GM23338 (cell line): ENCODE data around the gene PLD6. TPM values are rescaled to one million over a fixed set of nuclear protein-coding genes. Genes with fewer than 3 reads are reported as not detected.

Source experiments
- ATAC-seq: fragments of 200-7000 bp; cut with Tn5 transposase; 3 replicates; pipeline ENCODE4 v1.9.1; 2020
- DNase-seq: peaks from one replicate; pipeline ENCODE4 v3.0.0-alpha.2; 2015; ENCODE audit warnings: low spot score
- H2AFZ ChIP-seq: fragments of 200-600 bp; sonication (generic); 2 replicates; pipeline ENCODE4 v1.8.0; 2016; ENCODE audit warnings: antibody characterized with exemption, mild to moderate bottlenecking, moderate library complexity
- H3F3A ChIP-seq: fragments of 200-600 bp; sonication (generic); replicated peaks from 2 replicates; pipeline ENCODE4 v1.8.0; 2017; ENCODE audit warnings: antibody characterized with exemption, mixed run types, low read depth
- H3K27ac ChIP-seq: fragments of 200-600 bp; sonication (generic); 2 replicates; pipeline ENCODE4 v1.6.1; 2016; ENCODE audit warnings: low read depth
- H3K27me3 ChIP-seq: fragments of 200-600 bp; sonication (generic); 2 replicates; pipeline ENCODE4 v1.8.0; 2016; ENCODE audit warnings: mild to moderate bottlenecking, mixed run types, moderate library complexity; ENCODE audit not compliant: insufficient read depth
- H3K36me3 ChIP-seq: fragments of 200-600 bp; sonication (generic); 2 replicates; pipeline ENCODE4 v1.8.0; 2016; ENCODE audit warnings: mild to moderate bottlenecking; ENCODE audit not compliant: insufficient read depth
- H3K4me1 ChIP-seq: fragments of 200-600 bp; sonication (generic); 2 replicates; pipeline ENCODE4 v1.8.0; 2016; ENCODE audit warnings: mild to moderate bottlenecking, moderate library complexity; ENCODE audit not compliant: insufficient read depth
- H3K4me2 ChIP-seq: fragments of 200-600 bp; sonication (generic); 2 replicates; pipeline ENCODE4 v1.7.1; 2017; ENCODE audit warnings: mixed run types
- H3K4me3 ChIP-seq: fragments of 200-600 bp; sonication (generic); 2 replicates; pipeline ENCODE4 v1.6.1; 2016; ENCODE audit warnings: mixed run types
- H3K79me2 ChIP-seq: fragments of 200-600 bp; sonication (generic); replicated peaks from 2 replicates; pipeline ENCODE4 v1.8.0; 2017; ENCODE audit warnings: mild to moderate bottlenecking; ENCODE audit not compliant: insufficient read depth
- H3K9me2 ChIP-seq: fragments of 200-600 bp; sonication (generic); 2 replicates; pipeline ENCODE4 v1.8.0; 2017; ENCODE audit not compliant: insufficient read depth
- H4K20me1 ChIP-seq: fragments of 200-600 bp; sonication (generic); replicated peaks from 2 replicates; pipeline ENCODE4 v1.8.0; 2017; ENCODE audit warnings: mild to moderate bottlenecking; ENCODE audit not compliant: insufficient read depth
- H3K27ac Mint-ChIP-seq: 2 replicates; pipeline ENCODE4 v1.8.0; 2020; ENCODE audit warnings: inconsistent platforms, mild to moderate bottlenecking, moderate library complexity, mixed read lengths
- H3K27me3 Mint-ChIP-seq: 3 replicates; pipeline ENCODE4 v1.8.0; 2022; ENCODE audit warnings: low read depth, mild to moderate bottlenecking, moderate library complexity, mixed read lengths, inconsistent platforms; ENCODE audit not compliant: insufficient read depth, poor library complexity
- H3K36me3 Mint-ChIP-seq: 3 replicates; pipeline ENCODE4 v1.8.0; 2021; ENCODE audit warnings: low read depth, mild to moderate bottlenecking, inconsistent platforms, moderate library complexity, mixed read lengths
- H3K4me1 Mint-ChIP-seq: 3 replicates; pipeline ENCODE4 v1.8.0; 2020; ENCODE audit warnings: mild to moderate bottlenecking, inconsistent platforms, mixed read lengths
- H3K4me3 Mint-ChIP-seq: 3 replicates; pipeline ENCODE4 v1.8.0; 2021; ENCODE audit warnings: moderate library complexity, mild to moderate bottlenecking, inconsistent platforms, mixed read lengths
- H3K9me3 Mint-ChIP-seq: 3 replicates; pipeline ENCODE4 v1.8.0; 2020; ENCODE audit warnings: moderate library complexity, mild to moderate bottlenecking, inconsistent platforms, mixed read lengths
- CREB1 ChIP-seq: fragments of 250-450 bp; sonication (Bioruptor Pico); IDR thresholded peaks from 2 replicates; pipeline ENCODE4 v1.5.0; 2020; ENCODE audit warnings: low read depth, mild to moderate bottlenecking, moderate library complexity
- CTCF ChIP-seq, 2 experiments: fragments of 200-600 bp in 1 of 2; sonication (generic) in 1 of 2; conservative IDR thresholded peaks; 2 replicates each; pipeline versions ENCODE4 v1.5.1 to v1.6.1; 2016 to 2017; ENCODE audit warnings: antibody characterized with exemption in 2 of 2, low read depth in 2 of 2, mild to moderate bottlenecking in 2 of 2, moderate library complexity in 1 of 2
- ETS1 ChIP-seq: IDR thresholded peaks from 2 replicates; pipeline ENCODE4 v1.6.1; 2016; ENCODE audit warnings: antibody characterized with exemption
- EZH2 ChIP-seq: fragments of 200-600 bp; sonication (generic); IDR thresholded peaks from one replicate; pipeline ENCODE4 v1.8.0; 2017; ENCODE audit warnings: antibody characterized with exemption, mild to moderate bottlenecking, low read depth; ENCODE audit not compliant: unreplicated experiment
- EZH2phosphoT487 ChIP-seq: fragments of 200-600 bp; sonication (generic); IDR thresholded peaks from one replicate; pipeline ENCODE4 v1.8.1; 2018; ENCODE audit warnings: antibody characterized with exemption; ENCODE audit not compliant: unreplicated experiment
- JUNB ChIP-seq: IDR thresholded peaks from one replicate; pipeline ENCODE4 v1.6.1; 2016; ENCODE audit warnings: antibody characterized with exemption; ENCODE audit not compliant: unreplicated experiment
- NANOG ChIP-seq: IDR thresholded peaks from 2 replicates; pipeline ENCODE4 v1.6.1; 2016; ENCODE audit warnings: antibody characterized with exemption, borderline replicate concordance
- POLR2AphosphoS5 ChIP-seq: IDR thresholded peaks from 2 replicates; pipeline ENCODE4 v1.6.1; 2016; ENCODE audit warnings: antibody characterized with exemption, low read depth
- REST ChIP-seq: IDR thresholded peaks from one replicate; pipeline ENCODE4 v1.6.1; 2018; ENCODE audit warnings: antibody characterized with exemption; ENCODE audit not compliant: unreplicated experiment
- STAT1 ChIP-seq: IDR thresholded peaks from one replicate; pipeline ENCODE4 v1.6.1; 2016; ENCODE audit warnings: antibody characterized with exemption; ENCODE audit not compliant: unreplicated experiment
- ZNF114 ChIP-seq: fragments of 250-450 bp; sonication (Bioruptor Pico); IDR thresholded peaks from 2 replicates; pipeline ENCODE4 v1.5.0; 2020; ENCODE audit warnings: mild to moderate bottlenecking, moderate library complexity
- ZNF331 ChIP-seq: fragments of 250-450 bp; sonication (Bioruptor Pico); IDR thresholded peaks from 2 replicates; pipeline ENCODE4 v1.5.0; 2020; ENCODE audit warnings: low read depth, mild to moderate bottlenecking, moderate library complexity
- ZNF462 ChIP-seq: fragments of 250-450 bp; sonication (Bioruptor Pico); IDR thresholded peaks from 2 replicates; pipeline ENCODE4 v1.5.0; 2020; ENCODE audit warnings: mild to moderate bottlenecking, moderate library complexity
- polyA plus RNA-seq: library from polyadenylated mRNA; unstranded; fragments of >200 nt; fragmentation: Nextera tagmentation; extraction: Ambion mirVana; gene quantifications from 2 replicates; pipeline ENCODE4 v1.2.1, GENCODE V29; 2016
- total RNA-seq: library from RNA; depleted of rRNA; stranded (reverse); fragments of >200 nt; shearing (Covaris generic); gene quantifications from 2 replicates; pipeline ENCODE4 v1.2.3, GENCODE V29; 2014

The PLD6 gene
- total and polyA plus RNA-seq, 2 experiments from 2014 or later = not detected

- TF ChIP-seq NANOG = no peak
- no peak for TF ChIP-seq CTCF (conservative IDR thresholded peaks at IDR 0.05; ENCODE audit: low read depth in 2 of 2)
- no peak for TF ChIP-seq ZNF331 (CRISPR knock-in tag)
- no peak for TF ChIP-seq STAT1
Measured at GRCh38 chr17:17207998-17208397, 1.9 kb upstream of the PLD6 start (continued).

- no peak overlapping the region for H2AFZ ChIP-seq
- TF ChIP-seq ZNF114 (no peak), ETS1 (no peak), CREB1 (CRISPR knock-in tag) (no peak), ZNF462 (no peak), REST (no peak), EZH2phosphoT487 (no peak), ZNF331 (CRISPR knock-in tag) (no peak), STAT1 (no peak), JUNB (no peak), POLR2AphosphoS5 (no peak), EZH2 (no peak), NANOG (no peak)
Measured at GRCh38 chr17:17206913-17207335, 791 bp upstream of the PLD6 start.

More at GRCh38 chr17:17206913-17207335, 791 bp upstream of the PLD6 start:
- H3K36me3 Mint-ChIP-seq = no peaks in the 10 kb centered on the region; the same call in 2 of the 3 replicates
- DNase-seq (no peak), ATAC-seq (no peak)
- H3K9me3 Mint-ChIP-seq = no peaks in the 10 kb centered on the region
- no peak overlapping the region for H3K27ac Mint-ChIP-seq
- no peaks in the 10 kb centered on the region for H3K36me3 ChIP-seq
- no peak overlapping the region for H3K4me3 Mint-ChIP-seq
- H3K27me3 Mint-ChIP-seq = peaks cover 19% of the 10 kb centered on the region
- H3K27me3 ChIP-seq = no peaks in the 10 kb centered on the region
- H3K27ac ChIP-seq = no peak overlapping the region
- peaks cover 6% of the 10 kb centered on the region; the same call in 1 of the 2 replicates for H3F3A ChIP-seq
- H3K79me2 ChIP-seq = no peaks in the 10 kb centered on the region
- H3K4me3 ChIP-seq = no peak overlapping the region
- no peak overlapping the region for H3K4me2 ChIP-seq
- no peaks in the 10 kb centered on the region for H3K9me2 ChIP-seq
- no peaks in the 10 kb centered on the region for H3K4me1 ChIP-seq
- H3K4me1 Mint-ChIP-seq = no peaks in the 10 kb centered on the region; the same call in 2 of the 3 replicates
- no peaks in the 10 kb centered on the region; the same call in 1 of the 2 replicates for H4K20me1 ChIP-seq
